PC-9 (cell line): Measurements from ENCODE around the gene FOXA3.

Source experiments
- EZH2 ChIP-seq: fragments of 200-600 bp; sonication (generic); IDR thresholded peaks from 2 replicates; pipeline ENCODE4 v1.8.0; 2017; ENCODE audit warnings: antibody characterized with exemption, low read depth
- TF ChIP-seq, protein P1 (sequence below): fragments of 200-600 bp; sonication (generic); conservative IDR thresholded peaks from 2 replicates; pipeline ENCODE4 v1.6.1; 2017; ENCODE audit warnings: mixed run types, antibody characterized with exemption, mild to moderate bottlenecking, moderate library complexity

DNA sequence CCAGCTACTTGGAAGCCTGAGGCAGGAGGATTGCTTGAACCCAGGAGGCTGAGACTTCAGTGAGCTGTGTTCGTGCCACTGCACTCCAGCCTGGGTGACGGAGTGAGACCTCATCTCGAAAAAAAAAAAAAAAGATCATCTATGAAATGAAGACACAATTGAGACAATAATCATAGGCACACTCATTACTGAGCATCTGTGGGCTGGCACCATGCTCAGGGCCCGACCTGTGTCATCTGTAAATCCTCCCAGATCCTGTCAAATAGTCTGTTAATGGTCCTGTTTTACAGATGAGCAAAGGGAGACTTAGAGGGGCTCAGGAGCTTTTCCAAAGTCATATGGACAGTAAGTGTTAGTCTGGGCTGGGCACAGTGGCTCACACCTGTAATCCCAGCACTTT lies 54.6 kb downstream of the FOXA3 start:
- TF ChIP-seq, protein P1, sequence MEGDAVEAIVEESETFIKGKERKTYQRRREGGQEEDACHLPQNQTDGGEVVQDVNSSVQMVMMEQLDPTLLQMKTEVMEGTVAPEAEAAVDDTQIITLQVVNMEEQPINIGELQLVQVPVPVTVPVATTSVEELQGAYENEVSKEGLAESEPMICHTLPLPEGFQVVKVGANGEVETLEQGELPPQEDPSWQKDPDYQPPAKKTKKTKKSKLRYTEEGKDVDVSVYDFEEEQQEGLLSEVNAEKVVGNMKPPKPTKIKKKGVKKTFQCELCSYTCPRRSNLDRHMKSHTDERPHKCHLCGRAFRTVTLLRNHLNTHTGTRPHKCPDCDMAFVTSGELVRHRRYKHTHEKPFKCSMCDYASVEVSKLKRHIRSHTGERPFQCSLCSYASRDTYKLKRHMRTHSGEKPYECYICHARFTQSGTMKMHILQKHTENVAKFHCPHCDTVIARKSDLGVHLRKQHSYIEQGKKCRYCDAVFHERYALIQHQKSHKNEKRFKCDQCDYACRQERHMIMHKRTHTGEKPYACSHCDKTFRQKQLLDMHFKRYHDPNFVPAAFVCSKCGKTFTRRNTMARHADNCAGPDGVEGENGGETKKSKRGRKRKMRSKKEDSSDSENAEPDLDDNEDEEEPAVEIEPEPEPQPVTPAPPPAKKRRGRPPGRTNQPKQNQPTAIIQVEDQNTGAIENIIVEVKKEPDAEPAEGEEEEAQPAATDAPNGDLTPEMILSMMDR: no peak
- no peak for TF ChIP-seq EZH2
